NCI-H2171 (cell line): ENCODE results near the gene TPX2.

Experiments
- DNase-seq: peaks from one replicate; lab custom pipeline; 2025; lab: John Stamatoyannopoulos, UW

Gene TPX2

GRCh38 chr20:31760519-31761240 lies 21.6 kb downstream of the TPX2 start:
- DNase-seq = no peak

- DNase-seq = no peak
Measured at GRCh38 chr20:31764641-31765305, 25.7 kb downstream of the TPX2 start.

GRCh38 chr20:31767805-31768204 lies 28.7 kb downstream of the TPX2 start:
- DNase-seq = no peak

GRCh38 chr20:31769681-31770080 lies 30.6 kb downstream of the TPX2 start:
- no peak for DNase-seq

- DNase-seq = no peak
Measured at GRCh38 chr20:31770243-31770642, 31.2 kb downstream of the TPX2 start.

GRCh38 chr20:31774408-31774807 lies 35.3 kb downstream of the TPX2 start:
- DNase-seq = no peak

GRCh38 chr20:31780839-31781238 lies 41.7 kb downstream of the TPX2 start:
- no peak for DNase-seq

- DNase-seq = no peak
Measured at GRCh38 chr20:31781945-31782344, 42.9 kb downstream of the TPX2 start.

GRCh38 chr20:31784354-31785044 lies 45.4 kb downstream of the TPX2 start:
- no peak for DNase-seq

GRCh38 chr20:31785089-31785488 lies 46.0 kb downstream of the TPX2 start:
- DNase-seq = no peak

- no peak for DNase-seq
Measured at GRCh38 chr20:31788578-31788977, 49.5 kb downstream of the TPX2 start.

GRCh38 chr20:31790401-31790800 lies 51.3 kb downstream of the TPX2 start:
- no peak for DNase-seq

- no peak for DNase-seq
Measured at GRCh38 chr20:31797364-31797763, 58.3 kb downstream of the TPX2 start.

GRCh38 chr20:31801508-31801907 lies 62.4 kb downstream of the TPX2 start:
- DNase-seq = no peak

- DNase-seq = no peak
Measured at GRCh38 chr20:31803552-31804291, 64.6 kb downstream of the TPX2 start.

GRCh38 chr20:31806564-31807355 lies 67.7 kb downstream of the TPX2 start:
- no peak for DNase-seq

GRCh38 chr20:31808481-31808880 lies 69.4 kb downstream of the TPX2 start:
- no peak for DNase-seq

GRCh38 chr20:31809661-31810060 lies 70.6 kb downstream of the TPX2 start:
- DNase-seq = no peak

GRCh38 chr20:31811198-31811597 lies 72.1 kb downstream of the TPX2 start:
- DNase-seq = no peak

- no peak for DNase-seq
Measured at GRCh38 chr20:31811796-31812728, 73.0 kb downstream of the TPX2 start.

GRCh38 chr20:31813611-31814010 lies 74.5 kb downstream of the TPX2 start:
- no peak for DNase-seq
